NCI-H2171 treated with DMSO at 0.1 percent for 48 hours (cell line): ENCODE results near the gene ZNF613.
"Not testable (repeated sequence)": the region's sequence is repeated elsewhere in the genome, so short reads cannot be mapped to it uniquely, and the experiment has no call there.

Experiments used
- DNase-seq: peaks from one replicate; lab custom pipeline; 2025; lab: John Stamatoyannopoulos, UW

The ZNF613 gene

DNA sequence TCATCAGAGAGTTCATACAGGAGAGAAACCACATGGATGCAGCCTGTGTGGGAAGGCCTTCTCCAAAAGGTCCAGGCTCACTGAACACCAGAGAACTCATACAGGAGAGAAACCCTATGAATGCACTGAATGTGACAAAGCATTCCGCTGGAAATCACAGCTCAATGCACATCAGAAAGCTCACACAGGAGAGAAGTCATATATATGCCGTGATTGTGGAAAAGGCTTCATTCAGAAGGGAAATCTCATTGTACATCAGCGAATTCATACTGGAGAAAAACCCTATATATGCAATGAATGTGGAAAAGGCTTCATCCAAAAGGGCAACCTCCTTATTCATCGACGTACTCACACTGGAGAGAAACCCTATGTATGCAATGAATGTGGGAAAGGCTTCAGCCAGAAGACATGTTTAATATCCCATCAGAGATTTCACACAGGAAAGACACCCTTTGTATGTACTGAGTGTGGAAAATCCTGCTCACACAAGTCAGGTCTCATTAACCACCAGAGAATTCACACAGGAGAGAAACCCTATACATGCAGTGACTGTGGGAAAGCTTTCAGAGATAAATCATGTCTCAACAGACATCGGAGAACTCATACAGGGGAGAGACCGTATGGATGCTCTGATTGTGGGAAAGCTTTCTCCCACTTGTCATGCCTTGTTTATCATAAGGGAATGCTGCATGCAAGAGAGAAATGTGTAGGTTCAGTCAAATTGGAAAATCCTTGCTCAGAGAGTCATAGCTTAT is 17.7 kb downstream of the ZNF613 start:
- DNase-seq = no peak

DNA sequence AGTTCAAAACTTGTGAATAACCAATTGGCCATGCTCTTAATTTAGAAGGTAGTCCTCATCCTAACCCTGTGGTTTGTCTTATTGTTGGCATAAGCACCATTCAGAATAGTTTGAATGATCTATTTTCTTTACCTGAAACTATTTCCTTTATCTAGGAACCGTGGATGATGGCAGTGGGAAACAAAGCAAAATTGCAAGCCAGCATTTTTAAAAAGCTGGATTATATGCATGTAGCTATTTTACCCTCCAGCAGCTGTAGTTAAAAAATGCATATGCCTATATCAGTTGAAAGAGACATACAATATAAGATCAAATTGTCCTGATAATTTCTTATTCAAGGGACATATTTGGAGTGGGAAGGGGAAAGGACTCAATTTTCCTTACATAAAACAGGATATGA is 19.3 kb downstream of the ZNF613 start:
- DNase-seq = no peak

DNA sequence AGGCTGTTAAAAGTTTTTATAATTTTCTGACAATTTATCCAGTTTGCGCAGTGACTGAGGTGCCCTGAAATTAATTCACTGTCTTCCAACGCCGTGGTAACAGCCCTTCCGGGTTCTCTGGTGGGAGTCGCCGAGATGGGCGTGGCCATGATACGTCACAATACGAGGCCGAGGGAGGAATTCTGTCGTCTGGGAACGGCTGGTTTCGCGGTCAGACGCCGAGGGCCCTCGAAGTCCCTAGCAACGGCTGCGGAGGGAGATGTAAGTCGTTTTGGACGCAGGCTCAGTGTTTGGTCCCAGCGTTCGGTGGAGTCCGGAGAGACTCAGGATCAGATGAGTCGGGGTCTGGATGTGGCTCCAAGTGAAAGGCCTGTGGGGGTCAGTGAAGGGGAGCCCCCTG is 21.7 kb downstream of the ZNF613 start:
- DNase-seq = no peak

DNA sequence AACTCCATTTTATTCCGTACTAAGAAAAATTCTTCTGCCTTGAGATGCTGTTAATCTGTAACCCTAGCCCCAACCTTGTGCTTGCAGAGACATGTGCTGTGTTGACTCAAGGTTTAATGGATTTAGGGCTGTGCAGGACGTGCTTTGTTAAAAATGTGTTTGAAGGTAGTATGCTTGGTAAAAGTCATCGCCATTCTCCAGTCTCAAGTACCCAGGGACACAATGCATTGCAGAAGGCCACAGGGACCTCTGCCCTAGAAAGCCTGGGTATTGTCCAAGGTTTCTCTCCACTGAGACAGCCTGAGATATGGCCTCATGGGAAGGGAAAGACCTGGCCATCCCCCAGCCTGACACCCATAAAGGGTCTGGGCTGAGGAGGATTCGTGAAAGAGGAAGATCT is 30.6 kb downstream of the ZNF613 start:
- DNase-seq = not testable (repeated sequence)

DNA sequence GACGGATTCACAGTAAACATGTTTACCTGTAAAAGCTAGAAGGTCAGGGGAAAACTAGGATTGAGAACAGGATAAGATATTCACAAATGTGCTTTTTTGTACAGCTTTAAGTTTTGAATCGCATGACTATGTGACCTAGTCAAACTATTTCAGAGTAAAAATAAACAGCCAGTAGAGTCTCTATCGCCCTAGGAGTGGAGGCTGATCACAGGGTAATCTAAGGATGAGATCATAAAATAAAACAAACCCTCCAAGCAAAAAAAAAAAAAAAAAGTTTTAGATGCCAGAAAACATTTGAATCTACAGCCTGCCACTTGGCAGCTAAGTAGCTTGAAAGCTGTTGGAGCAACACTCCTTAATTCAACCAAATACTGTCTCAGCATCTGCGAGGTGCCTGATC is 32.5 kb downstream of the ZNF613 start:
- no peak for DNase-seq

DNA sequence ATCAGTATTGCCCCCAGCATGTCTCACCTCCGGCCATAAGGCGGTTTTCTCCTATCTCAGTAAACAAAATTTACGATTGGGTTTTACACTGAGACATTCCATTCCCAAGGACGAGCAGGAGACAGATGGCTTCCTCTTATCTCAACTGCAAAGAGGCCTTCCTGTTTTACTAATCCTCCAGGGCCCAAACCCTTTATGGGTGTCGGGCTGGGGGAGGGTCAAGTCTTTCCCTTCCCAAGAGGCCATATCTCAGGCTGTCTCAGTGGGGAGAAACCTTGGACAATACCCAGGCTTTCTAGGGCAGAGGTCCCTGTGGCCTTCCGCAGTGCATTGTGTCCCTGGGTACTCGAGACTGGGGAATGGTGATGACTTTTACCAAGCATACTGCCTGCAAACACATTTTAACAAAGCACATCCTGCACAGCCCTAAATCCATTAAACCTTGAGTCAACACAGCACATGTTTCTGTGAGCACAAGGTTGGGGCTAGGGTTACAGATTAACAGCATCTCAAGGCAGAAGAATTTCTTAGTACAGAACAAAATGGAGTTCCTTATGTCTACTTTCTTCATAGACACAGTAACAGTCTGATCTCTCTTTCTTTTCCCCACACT is 33.5 kb downstream of the ZNF613 start:
- peak; percentile 3 for DNase-seq

DNA sequence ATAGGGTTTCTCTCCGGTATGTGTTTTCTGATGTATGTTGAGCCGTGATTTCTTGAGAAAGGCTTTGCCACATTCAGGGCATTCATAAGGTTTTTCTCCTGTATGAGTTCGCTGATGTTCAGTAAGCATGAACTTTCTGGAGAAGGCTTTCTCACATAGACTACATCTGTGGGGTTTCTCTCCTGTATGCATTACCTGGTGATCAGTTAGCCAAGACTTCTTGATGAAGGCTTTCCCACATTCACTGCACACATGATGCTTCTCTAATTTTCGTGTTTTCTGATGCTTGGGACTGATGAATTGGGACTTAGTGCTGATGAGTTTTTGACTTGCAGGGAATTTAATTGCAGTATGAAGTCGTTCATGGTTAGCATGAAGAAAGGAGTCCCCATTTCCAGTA is 38.3 kb downstream of the ZNF613 start:
- DNase-seq = no peak

DNA sequence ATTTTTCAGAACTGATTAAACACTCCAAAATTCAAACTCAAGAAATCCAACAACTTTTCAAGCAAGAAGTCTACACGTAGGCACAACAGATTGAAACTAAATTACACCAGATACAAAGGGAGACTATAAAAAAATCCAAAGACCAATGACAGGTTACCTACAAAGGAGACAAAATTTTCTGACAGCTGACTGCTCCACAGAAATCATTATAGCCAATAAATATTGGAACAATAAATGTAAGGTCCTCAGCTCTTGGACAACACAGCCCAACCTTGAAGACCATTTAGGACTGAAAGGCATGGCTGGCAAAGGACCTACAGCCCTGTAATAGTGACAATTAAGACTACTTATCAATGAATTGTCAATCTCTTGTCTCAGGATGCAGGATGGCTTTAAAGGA is 43.4 kb downstream of the ZNF613 start:
- DNase-seq = no peak

DNA sequence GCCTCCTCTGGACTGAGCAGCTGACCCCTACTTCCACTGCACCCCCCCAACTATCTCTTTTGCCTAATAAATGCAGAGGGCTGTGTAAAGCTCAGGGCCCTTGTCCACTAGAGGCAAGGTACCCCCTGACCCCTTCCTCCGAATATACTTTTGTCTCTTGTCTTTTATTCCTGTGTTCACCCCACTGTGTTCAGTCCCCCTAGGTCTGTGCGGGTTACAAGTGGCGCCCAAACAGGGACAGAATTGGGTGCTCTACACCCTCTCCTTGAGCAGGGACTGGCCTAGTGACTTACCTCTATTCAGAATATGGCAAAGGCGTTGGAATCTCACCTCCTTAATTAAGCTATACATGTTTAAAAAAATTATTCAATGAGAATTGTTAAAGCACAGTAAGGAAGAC is 44.4 kb downstream of the ZNF613 start:
- DNase-seq = no peak

DNA sequence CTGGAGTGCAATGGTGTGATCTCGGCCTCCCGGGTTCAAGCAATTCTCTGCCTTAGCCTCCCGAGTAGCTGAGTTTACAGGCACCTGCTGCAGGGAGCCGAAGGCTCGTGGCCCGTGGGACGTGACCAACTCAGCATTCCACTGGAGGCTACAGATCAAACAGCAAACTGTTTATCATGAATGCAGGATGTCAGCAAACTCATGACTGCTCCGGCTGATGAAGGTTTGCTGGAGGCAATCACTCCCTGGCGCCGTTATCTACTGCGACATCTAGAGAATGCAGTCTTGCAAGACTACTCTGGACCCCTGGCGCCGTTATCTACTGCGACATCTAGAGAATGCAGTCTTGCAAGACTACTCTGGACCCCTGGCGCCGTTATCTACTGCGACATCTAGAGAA is 48.5 kb downstream of the ZNF613 start:
- DNase-seq = not testable (repeated sequence)

DNA sequence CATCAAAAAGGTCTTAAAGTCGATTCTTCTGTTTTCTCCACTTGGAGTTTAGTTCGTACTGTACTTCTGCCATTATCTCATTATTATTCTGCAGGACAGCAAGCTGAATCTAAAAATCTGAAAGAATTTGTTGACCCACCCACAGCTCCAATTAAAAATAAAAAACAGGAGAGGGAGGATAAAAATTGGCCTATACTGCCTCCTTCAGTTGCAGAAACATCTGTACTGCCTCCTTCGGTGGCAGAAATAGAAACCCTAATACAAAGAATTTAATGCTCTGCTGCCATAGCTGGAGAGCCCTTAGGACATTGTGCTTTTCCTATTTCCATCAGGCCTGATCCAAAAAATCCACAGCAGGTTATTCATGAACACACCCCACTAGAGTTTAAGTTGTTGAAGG is 49.6 kb downstream of the ZNF613 start:
- DNase-seq = no peak

DNA sequence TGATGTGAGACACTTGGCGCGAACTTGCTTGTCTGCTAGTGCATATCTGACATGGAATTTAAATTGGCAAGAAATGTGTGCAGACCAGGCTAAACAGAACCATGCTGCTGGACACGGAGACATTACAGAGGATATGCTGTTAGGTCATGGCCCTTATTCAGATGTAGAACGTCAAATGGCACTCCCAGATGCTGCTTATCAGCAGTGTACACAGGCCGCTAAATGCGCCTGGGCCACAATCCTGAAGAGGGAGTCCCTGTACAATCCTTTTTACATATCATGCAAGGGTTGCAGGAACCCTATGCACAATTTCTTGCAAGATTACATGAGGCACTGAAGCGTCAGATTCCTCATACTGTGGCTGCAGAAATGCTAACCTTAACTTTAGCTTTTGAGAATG is 50.1 kb downstream of the ZNF613 start:
- DNase-seq = no peak

DNA sequence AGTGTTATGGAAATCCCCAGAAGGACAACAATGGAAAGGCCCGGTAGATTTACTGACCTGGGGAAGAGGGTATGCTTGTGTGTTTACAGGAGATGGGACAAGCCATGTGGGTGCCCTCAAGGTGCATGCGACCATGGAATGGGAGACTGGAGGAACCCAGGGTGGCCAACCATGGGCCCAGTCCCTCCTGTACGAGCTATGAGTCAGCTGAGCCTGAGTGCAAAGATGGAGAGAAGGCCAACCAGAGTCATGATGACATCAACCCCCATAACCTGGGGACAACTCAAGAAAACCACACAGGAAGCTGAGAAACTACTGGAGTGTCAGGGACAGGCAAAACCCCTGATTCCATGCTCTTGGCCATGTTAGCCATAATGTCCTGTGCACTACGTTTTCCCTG is 51.6 kb downstream of the ZNF613 start:
- DNase-seq = no peak

DNA sequence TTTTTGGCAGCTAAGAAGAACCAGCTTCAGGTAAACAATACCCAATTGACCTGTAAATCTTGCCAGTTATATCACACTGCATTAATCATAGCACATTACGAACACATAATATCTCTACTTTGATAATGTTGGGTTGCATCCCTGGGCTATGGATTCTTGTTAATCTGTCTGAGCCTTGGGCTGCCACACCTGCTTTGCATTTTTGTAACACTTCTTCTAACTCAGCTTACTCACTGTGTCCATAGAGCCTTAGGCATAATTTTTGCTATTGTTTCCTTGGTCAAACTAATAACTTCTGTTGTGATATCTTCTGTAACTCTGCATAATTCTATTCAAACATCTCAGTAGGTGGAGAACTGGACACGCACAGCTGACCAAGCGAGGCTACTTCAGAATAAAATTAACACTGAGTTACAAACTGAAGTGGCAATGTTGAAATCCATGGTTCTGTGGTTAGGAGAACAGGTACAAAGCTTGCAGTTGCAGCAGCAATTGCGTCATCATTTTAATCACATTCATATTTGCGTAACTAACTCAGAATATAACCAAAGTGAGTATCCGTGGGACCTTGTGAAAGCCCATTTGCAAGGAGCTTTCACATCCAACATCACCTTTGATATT is 53.0 kb downstream of the ZNF613 start:
- no peak for DNase-seq

DNA sequence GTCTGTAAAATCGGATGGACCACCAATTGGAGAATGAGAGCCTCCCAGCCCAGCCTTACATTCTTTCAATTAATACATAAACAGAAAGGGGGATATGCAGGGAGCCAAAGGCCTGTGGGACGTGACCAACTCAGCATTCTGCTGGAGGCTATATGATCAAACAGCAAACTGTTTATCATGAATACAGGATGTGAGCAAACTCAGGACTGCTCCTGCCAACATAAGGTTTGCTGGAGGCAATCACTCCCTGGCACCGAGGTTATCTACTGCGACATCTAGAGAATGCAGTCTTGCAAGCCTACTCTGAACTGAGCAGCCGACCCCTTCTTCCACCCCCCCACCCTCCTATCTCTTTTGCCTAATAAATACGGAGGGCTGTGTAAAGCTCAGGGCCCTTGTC is 53.7 kb downstream of the ZNF613 start:
- DNase-seq = not testable (repeated sequence)

DNA sequence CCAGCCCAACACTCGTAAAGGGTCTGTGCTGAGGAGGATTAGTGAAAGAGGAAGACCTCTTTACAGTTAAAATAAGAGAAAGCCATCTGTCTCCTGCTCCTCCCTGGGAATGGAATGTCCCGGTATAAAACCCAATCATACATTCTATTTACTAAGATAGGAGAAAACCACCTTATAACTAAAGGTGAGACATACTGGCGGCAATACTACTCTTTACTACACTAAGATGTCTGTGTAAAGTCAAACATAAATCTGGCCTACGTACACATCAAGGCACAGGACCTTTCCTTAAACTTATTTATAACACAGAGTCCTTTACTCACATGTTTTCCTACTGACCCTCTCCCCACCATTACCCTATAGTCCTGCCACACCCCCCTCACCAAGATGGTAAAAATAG is 56.1 kb downstream of the ZNF613 start:
- DNase-seq = no peak

DNA sequence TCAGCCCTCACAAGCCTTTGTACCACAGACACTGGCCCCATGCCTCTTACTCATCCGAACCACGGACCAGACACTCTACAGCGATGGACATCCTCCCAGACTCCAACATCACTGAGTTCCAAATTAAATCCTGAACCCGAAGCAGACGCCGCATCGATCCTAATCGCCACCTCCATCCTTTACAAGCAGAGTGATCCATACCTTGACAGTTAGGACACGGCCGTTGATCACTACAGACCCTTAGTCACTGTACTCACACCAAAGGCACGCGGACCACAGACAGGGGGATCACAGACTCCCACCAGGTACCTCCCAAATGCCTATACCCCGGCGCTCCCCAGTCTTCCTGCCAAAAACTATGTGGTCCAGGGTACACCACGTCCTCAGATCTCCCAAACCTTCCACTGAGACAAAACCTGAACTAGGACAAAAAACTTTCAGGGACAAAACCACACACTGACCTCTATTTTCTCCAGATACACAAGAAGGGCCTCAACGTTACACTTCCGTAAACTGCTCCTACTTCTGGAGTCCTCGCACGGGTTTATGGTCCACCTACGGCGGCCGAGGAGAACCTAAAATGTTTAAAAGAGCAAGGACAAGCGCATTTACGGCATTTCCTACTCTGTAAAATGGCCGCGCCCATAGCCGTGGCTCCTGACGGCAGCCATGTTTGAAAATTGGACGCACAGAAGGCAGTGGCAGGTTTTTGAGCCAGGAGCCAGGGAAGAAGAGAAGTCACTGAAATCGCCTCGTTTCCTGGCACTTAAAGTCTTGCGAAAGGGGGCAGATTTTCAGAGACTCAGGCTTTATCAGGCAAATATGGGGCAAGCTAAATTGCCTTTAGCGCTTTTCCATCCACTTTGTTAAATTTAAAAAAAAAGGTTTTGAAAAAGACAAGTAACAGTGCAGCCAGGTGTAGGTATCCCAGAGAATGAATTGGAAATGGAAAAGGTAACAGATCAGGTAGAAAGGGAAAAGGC is 59.3 kb downstream of the ZNF613 start, which contains the start of gene ZNF350:
Gene ZNF350, minus strand, starts transcription at position 532 of the 983 bp plus-strand sequence. CDS start 12,480 bp downstream, outside the sequence.
- peak; percentile 92 for DNase-seq

DNA sequence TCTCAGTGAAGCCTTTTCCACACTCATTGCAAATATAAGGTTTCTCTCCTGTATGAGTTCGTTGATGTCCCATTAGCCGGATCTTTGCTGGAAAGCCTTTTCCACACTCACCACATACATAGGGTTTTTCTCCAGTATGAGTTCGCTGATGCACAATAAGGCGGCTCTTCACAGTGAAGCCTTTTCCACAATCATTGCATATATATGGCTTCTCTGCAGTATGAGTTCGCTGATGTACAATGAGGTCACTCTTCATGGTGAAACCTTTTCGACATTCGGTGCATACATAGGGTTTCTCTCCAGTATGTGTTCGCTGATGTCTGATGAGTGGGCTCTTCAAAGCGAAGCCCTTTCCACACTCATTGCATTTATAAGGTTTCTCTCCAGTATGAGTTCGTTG is 66.2 kb downstream of the ZNF613 start:
- no peak for DNase-seq

DNA sequence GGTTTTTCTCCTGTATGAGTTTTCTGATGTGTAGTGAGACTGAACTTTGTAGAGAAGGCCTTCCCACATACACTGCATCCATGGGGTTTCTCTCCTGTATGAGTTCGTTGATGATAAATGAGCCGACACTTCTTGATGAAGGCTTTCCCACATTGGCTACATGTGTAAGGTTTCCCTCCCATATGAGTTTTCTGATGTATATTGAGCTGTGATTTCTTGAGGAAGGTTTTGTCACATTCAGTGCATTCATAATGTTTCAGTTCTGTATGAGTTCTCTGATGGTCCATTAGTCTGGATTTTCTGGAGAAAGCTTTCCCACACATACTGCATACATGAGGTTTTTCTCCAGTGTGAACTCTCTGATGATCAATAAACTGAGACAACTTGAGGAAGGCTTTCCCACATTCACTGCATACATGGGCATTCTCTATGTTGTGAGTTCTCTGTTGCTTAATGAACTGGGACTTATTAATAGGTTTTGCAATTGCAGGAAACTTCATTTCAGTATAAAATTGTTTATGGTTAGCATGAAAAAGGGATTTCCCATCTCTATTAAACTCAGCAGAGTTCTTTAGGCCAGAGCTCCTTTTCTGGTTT is 66.9 kb downstream of the ZNF613 start:
- no peak for DNase-seq
